ENCODE results near the gene CASP3.

- TF ChIP-seq CTCF (IDR thresholded peaks at IDR 0.05) (no peak), EZH2 (IDR thresholded peaks at IDR 0.05; ENCODE audit: borderline replicate concordance, insufficient read depth, low read depth, low read length, poor library complexity, severe bottlenecking) (no peak)
Measured at GRCh38 chr4:184651899-184652298, 2.7 kb upstream of the CASP3 start.

All from B cell (primary cell).